Measurements from ENCODE around the gene RHBDF2.

Gene RHBDF2

GRCh38 chr17:76459674-76460073 is 41.5 kb downstream of the RHBDF2 start:
- DNase-seq (ENCODE audit: low read depth), result no peak

- DNase-seq (ENCODE audit: low read depth), result no peak
Measured at GRCh38 chr17:76458580-76459490, 42.4 kb downstream of the RHBDF2 start.

GRCh38 chr17:76453431-76453743 is 47.8 kb downstream of the RHBDF2 start:
- no peak for DNase-seq (ENCODE audit: low read depth)

- peak; percentile 81 for DNase-seq (ENCODE audit: low read depth)
Measured at GRCh38 chr17:76452660-76453430, 48.4 kb downstream of the RHBDF2 start, which contains the start of gene UBE2O. TSS of gene UBE2O (minus strand) at chr17:76453152. CDS start at chr17:76453141, 11 bp downstream.

GRCh38 chr17:76452127-76452659 is 49.0 kb downstream of the RHBDF2 start:
- DNase-seq (ENCODE audit: low read depth), result no peak

- no peak for DNase-seq (ENCODE audit: low read depth)
Measured at GRCh38 chr17:76451506-76451905, 49.7 kb downstream of the RHBDF2 start.

- no peak for DNase-seq (ENCODE audit: low read depth)
Measured at GRCh38 chr17:76449126-76449525, 52.1 kb downstream of the RHBDF2 start.

- no peak for DNase-seq (ENCODE audit: low read depth)
Measured at GRCh38 chr17:76447931-76448652, 53.1 kb downstream of the RHBDF2 start.

- DNase-seq (ENCODE audit: low read depth), result no peak
Measured at GRCh38 chr17:76446449-76447231, 54.6 kb downstream of the RHBDF2 start.

GRCh38 chr17:76445697-76446448 is 55.4 kb downstream of the RHBDF2 start:
- DNase-seq (ENCODE audit: low read depth), result no peak

GRCh38 chr17:76444518-76445311 is 56.5 kb downstream of the RHBDF2 start:
- DNase-seq (ENCODE audit: low read depth), result no peak

- no peak for DNase-seq (ENCODE audit: low read depth)
Measured at GRCh38 chr17:76442341-76443338, 58.6 kb downstream of the RHBDF2 start.

GRCh38 chr17:76441686-76442340 is 59.4 kb downstream of the RHBDF2 start:
- no peak for DNase-seq (ENCODE audit: low read depth)

- DNase-seq (ENCODE audit: low read depth), result no peak
Measured at GRCh38 chr17:76440751-76441362, 60.4 kb downstream of the RHBDF2 start.

GRCh38 chr17:76439314-76439928 is 61.8 kb downstream of the RHBDF2 start:
- DNase-seq (ENCODE audit: low read depth), result no peak

- DNase-seq (ENCODE audit: low read depth), result no peak
Measured at GRCh38 chr17:76438906-76439305, 62.3 kb downstream of the RHBDF2 start.
